Fibroblast of lung (primary cell): ENCODE data around the gene SRR. TPM values are rescaled to one million over a fixed set of nuclear protein-coding genes. Genes with fewer than 3 reads are reported as not detected.
"Not testable (repeated sequence)": the region's sequence is repeated elsewhere in the genome, so short reads cannot be mapped to it uniquely, and the experiment has no call there.

Experiments
- DNase-seq, 2 donors: peaks; one replicate each; pipeline versions ENCODE4 v3.0.0 to v3.0.0-alpha.2; 2010; ENCODE audit warnings: low read depth in 2 of 2
- H2AFZ ChIP-seq: 2 replicates; pipeline ENCODE4 v1.5.1; 2012; ENCODE audit warnings: low read length, control low read depth, inconsistent platforms
- H3K27ac ChIP-seq: 2 replicates; pipeline ENCODE4 v1.5.1; 2011; ENCODE audit warnings: low read length, control low read depth; ENCODE audit not compliant: insufficient read depth
- H3K27me3 ChIP-seq: 2 replicates; pipeline ENCODE4 v1.5.1; 2011; ENCODE audit warnings: mild to moderate bottlenecking, low read length; ENCODE audit not compliant: control insufficient read depth, insufficient read depth
- H3K36me3 ChIP-seq: 2 replicates; pipeline ENCODE4 v1.5.1; 2011; ENCODE audit warnings: low read length; ENCODE audit not compliant: control insufficient read depth, insufficient read depth
- H3K4me1 ChIP-seq: 2 replicates; pipeline ENCODE4 v1.5.1; 2011; ENCODE audit warnings: low read length; ENCODE audit not compliant: control insufficient read depth, insufficient read depth; ENCODE audit errors: extremely low read depth
- H3K4me2 ChIP-seq: 2 replicates; pipeline ENCODE4 v1.5.1; 2011; ENCODE audit warnings: low read length, control low read depth; ENCODE audit not compliant: insufficient read depth; ENCODE audit errors: extremely low read depth
- H3K4me3 ChIP-seq, 4 experiments: fragments of 200-600 bp in 1 of 4; sonication (generic) in 1 of 4; replicated peaks in 1 of 4; 2 replicates each; pipeline ENCODE4 v1.5.1; 2011 to 2016; ENCODE audit warnings: low read length in 4 of 4, low read depth in 3 of 4, mild to moderate bottlenecking in 3 of 4, control low read depth in 2 of 4, inconsistent platforms in 1 of 4, mixed read lengths in 1 of 4; ENCODE audit not compliant: insufficient read depth in 1 of 4; ENCODE audit errors: control extremely low read depth in 1 of 4
- H3K79me2 ChIP-seq: 2 replicates; pipeline ENCODE4 v1.5.1; 2012; ENCODE audit warnings: mild to moderate bottlenecking, low read length, inconsistent platforms; ENCODE audit not compliant: control insufficient read depth, insufficient read depth
- H3K9ac ChIP-seq: 2 replicates; pipeline ENCODE4 v1.5.1; 2011; ENCODE audit warnings: mild to moderate bottlenecking, low read length, control low read depth; ENCODE audit not compliant: insufficient read depth
- H3K9me3 ChIP-seq: 2 replicates; pipeline ENCODE4 v1.5.1; 2012; ENCODE audit warnings: low read depth, low read length; ENCODE audit not compliant: control insufficient read depth, insufficient read depth
- H4K20me1 ChIP-seq: 2 replicates; pipeline ENCODE4 v1.5.1; 2011; ENCODE audit warnings: low read length; ENCODE audit not compliant: control insufficient read depth, insufficient read depth; ENCODE audit errors: extremely low read depth
- CTCF ChIP-seq, 2 donors: IDR thresholded peaks in 1 of 2; conservative IDR thresholded peaks in 1 of 2; 1 replicate in 1 of 2; 2 replicates in 1 of 2; pipeline ENCODE4 v1.5.1; 2011 to 2012; ENCODE audit warnings: low read length in 2 of 2, control low read depth in 1 of 2, inconsistent platforms in 1 of 2, low read depth in 1 of 2, mild to moderate bottlenecking in 1 of 2
- EZH2 ChIP-seq: IDR thresholded peaks from 2 replicates; pipeline ENCODE4 v1.5.1; 2012; ENCODE audit warnings: low read length, control low read depth, mild to moderate bottlenecking; ENCODE audit errors: missing control alignments
- polyA plus RNA-seq, 2 donors: library from polyadenylated mRNA; depleted of rRNA in 1 of 2; stranded (reverse) in 1 of 2; unstranded in 1 of 2; fragments of >200 nt; gene quantifications; 2 replicates each; pipeline ENCODE4 v1.2.1, GENCODE V29; 2011 to 2012; ENCODE audit warnings: missing spikeins in 1 of 2
- total RNA-seq: library from RNA; depleted of rRNA; stranded (reverse); fragments of >200 nt; gene quantifications from 2 replicates; pipeline ENCODE4 v1.2.1, GENCODE V29; 2014

Gene SRR
- total and polyA plus RNA-seq, 2 donors (not counting 1 experiment from before 2014, with no cell fraction given) = 15.0 to 22.3 TPM

- Histone ChIP-seq H3K27ac (no peak overlapping the region), H3K9me3 (no peaks in the 10 kb centered on the region), H3K4me1 (no peaks in the 10 kb centered on the region)
Observed at GRCh38 chr17:2312736-2313135, 9.0 kb downstream of the SRR start.

DNA sequence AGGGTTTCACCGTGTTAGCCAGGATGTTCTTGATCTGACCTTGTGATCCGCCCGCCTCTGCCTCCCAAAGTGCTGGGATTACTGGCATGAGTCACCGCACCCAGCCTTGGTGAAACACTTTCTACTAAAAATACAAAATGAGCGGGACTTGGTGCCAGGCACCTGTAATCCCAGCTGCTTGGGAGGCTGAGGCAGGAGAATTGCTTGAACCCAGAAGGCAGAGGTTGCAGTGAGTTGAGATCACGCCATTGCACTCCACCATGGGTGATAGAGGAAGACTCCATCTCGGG is 13.1 kb downstream of the SRR start:
- not testable (repeated sequence) for H3K4me2 ChIP-seq, H2AFZ ChIP-seq, H3K27me3 ChIP-seq, H3K4me3 ChIP-seq, H3K27ac ChIP-seq, H3K9ac ChIP-seq, H3K4me1 ChIP-seq, H3K9me3 ChIP-seq, H3K79me2 ChIP-seq, H3K36me3 ChIP-seq, DNase-seq, H4K20me1 ChIP-seq

More at GRCh38 chr17:2312736-2313135, 9.0 kb downstream of the SRR start:
- Histone ChIP-seq H3K79me2 (no peaks in the 10 kb centered on the region), H3K36me3 (no peaks in the 10 kb centered on the region), H4K20me1 (no peaks in the 10 kb centered on the region), H2AFZ (no peak overlapping the region), H3K27me3 (no peaks in the 10 kb centered on the region), H3K4me3 (no peak overlapping the region), H3K9ac (no peak overlapping the region), H3K4me2 (no peak overlapping the region)
- TF ChIP-seq EZH2 (no peak), CTCF (conservative IDR thresholded peaks at IDR 0.05 in 1 of 2, IDR thresholded peaks at IDR 0.05 in 1 of 2; ENCODE audit: low read depth in 1 of 2, low read length in 2 of 2) (no peak)
- DNase-seq = peak; percentile 5 to 28

DNA sequence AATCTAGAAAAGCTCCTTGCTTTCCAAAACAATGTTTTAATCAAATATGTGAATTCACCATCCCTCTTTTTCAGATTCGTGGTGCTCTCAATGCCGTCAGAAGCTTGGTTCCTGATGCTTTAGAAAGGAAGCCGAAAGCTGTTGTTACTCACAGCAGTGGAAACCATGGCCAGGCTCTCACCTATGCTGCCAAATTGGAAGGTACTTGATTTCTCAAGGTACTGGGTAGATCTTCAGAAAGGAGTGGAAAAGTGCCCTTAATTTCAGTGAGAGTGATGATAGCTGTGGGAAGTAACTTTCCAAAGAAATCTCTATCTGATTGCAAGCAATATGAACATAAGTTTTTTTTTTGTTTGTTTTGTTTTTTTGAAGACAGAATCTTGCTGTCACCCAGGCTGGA is 14.0 kb downstream of the SRR start:
- H3K27ac ChIP-seq = no peak overlapping the region
- H3K4me2 ChIP-seq = no peak overlapping the region
- no peak overlapping the region for H3K9ac ChIP-seq
- no peaks in the 10 kb centered on the region for H3K9me3 ChIP-seq
- no peaks in the 10 kb centered on the region for H4K20me1 ChIP-seq
- H2AFZ ChIP-seq = no peak overlapping the region
- no peaks in the 10 kb centered on the region for H3K27me3 ChIP-seq
- H3K4me1 ChIP-seq = no peaks in the 10 kb centered on the region
- no peak overlapping the region for H3K4me3 ChIP-seq
- H3K36me3 ChIP-seq = no peaks in the 10 kb centered on the region
- no peaks in the 10 kb centered on the region for H3K79me2 ChIP-seq
- no peak for DNase-seq
- no peak for TF ChIP-seq EZH2
- no peak for TF ChIP-seq CTCF (conservative IDR thresholded peaks at IDR 0.05 in 1 of 2, IDR thresholded peaks at IDR 0.05 in 1 of 2; ENCODE audit: low read depth in 1 of 2, low read length in 2 of 2)

- Histone ChIP-seq H3K79me2 (no peaks in the 10 kb centered on the region), H3K9ac (no peak overlapping the region), H4K20me1 (no peaks in the 10 kb centered on the region), H3K4me2 (no peak overlapping the region), H3K9me3 (no peaks in the 10 kb centered on the region), H2AFZ (no peak overlapping the region), H3K4me3 (no peak overlapping the region), H3K36me3 (peaks cover 2% of the 10 kb centered on the region), H3K27me3 (no peaks in the 10 kb centered on the region), H3K27ac (no peak overlapping the region), H3K4me1 (no peaks in the 10 kb centered on the region)
- TF ChIP-seq CTCF (conservative IDR thresholded peaks at IDR 0.05 in 1 of 2, IDR thresholded peaks at IDR 0.05 in 1 of 2; ENCODE audit: low read depth in 1 of 2, low read length in 2 of 2) (no peak), EZH2 (no peak)
- no peak for DNase-seq
Observed at GRCh38 chr17:2319051-2319450, 15.3 kb downstream of the SRR start.
